SU-DHL-6 (cell line): ENCODE results near the gene SLC30A7.

Experiments
- H2AFZ ChIP-seq: fragments of 200-600 bp; sonication (generic); 2 replicates; pipeline ENCODE4 v1.6.1; 2014; ENCODE audit warnings: low read depth, mild to moderate bottlenecking, moderate library complexity, mixed read lengths, antibody characterized with exemption, low read length; ENCODE audit not compliant: severe bottlenecking
- H3F3A ChIP-seq: fragments of 200-600 bp; shearing (Covaris generic); 2 replicates; pipeline ENCODE4 v1.6.0; 2016; ENCODE audit warnings: antibody characterized with exemption, mild to moderate bottlenecking; ENCODE audit not compliant: insufficient read depth
- H3K27ac ChIP-seq: fragments of 200-600 bp; sonication (generic); 2 replicates; pipeline ENCODE4 v1.5.1; 2016; ENCODE audit warnings: low read depth, mild to moderate bottlenecking, low read length, moderate library complexity, mixed read lengths
- H3K27me3 ChIP-seq: fragments of 200-600 bp; sonication (generic), shearing (Covaris generic); 2 replicates; pipeline ENCODE4 v1.6.0; 2014; ENCODE audit warnings: mild to moderate bottlenecking, low read length
- H3K36me3 ChIP-seq: fragments of 200-600 bp; sonication (generic); 2 replicates; pipeline ENCODE4 v1.6.1; 2014; ENCODE audit warnings: mild to moderate bottlenecking, low read length, mixed read lengths
- H3K4me2 ChIP-seq: fragments of 300-600, 200-600 bp; shearing (Covaris generic), sonication (generic); 2 replicates; pipeline ENCODE4 v1.6.0; 2014; ENCODE audit warnings: low read length, low read depth, mild to moderate bottlenecking; ENCODE audit not compliant: poor library complexity, severe bottlenecking
- H3K4me3 ChIP-seq: fragments of 200-600 bp; sonication (generic); 2 replicates; pipeline ENCODE4 v1.5.1; 2014; ENCODE audit warnings: antibody characterized with exemption, low read length, mild to moderate bottlenecking, mixed read lengths; ENCODE audit not compliant: insufficient read depth, poor library complexity, severe bottlenecking
- H3K79me2 ChIP-seq: fragments of 200-600 bp; sonication (generic); 2 replicates; pipeline ENCODE4 v1.6.1; 2014; ENCODE audit warnings: mild to moderate bottlenecking, low read length, moderate library complexity; ENCODE audit not compliant: insufficient read depth
- H3K9ac ChIP-seq: fragments of 200-600 bp; sonication (generic); 2 replicates; pipeline ENCODE4 v1.7.0; 2014; ENCODE audit warnings: mild to moderate bottlenecking, low read length
- H3K9me2 ChIP-seq: fragments of 200-600 bp; sonication (generic); replicated peaks from 2 replicates; pipeline ENCODE4 v1.6.1; 2014; ENCODE audit warnings: low read length; ENCODE audit not compliant: insufficient read depth
- H3K9me3 ChIP-seq: fragments of 200-600 bp; sonication (generic); 2 replicates; pipeline ENCODE4 v1.6.1; 2014; ENCODE audit warnings: low read length, mixed read lengths; ENCODE audit not compliant: insufficient read depth
- H4K20me1 ChIP-seq: fragments of 200-600 bp; sonication (generic); 2 replicates; pipeline ENCODE4 v1.6.1; 2014; ENCODE audit warnings: low read depth, mild to moderate bottlenecking, antibody characterized with exemption, low read length, moderate library complexity, mixed read lengths
- EZH2phosphoT487 ChIP-seq: fragments of 200-600 bp; sonication (generic), shearing (Covaris generic); conservative IDR thresholded peaks from 2 replicates; pipeline ENCODE4 v1.6.1; 2018; ENCODE audit warnings: mild to moderate bottlenecking, antibody characterized with exemption, low read length, moderate library complexity, mixed read lengths
- TF ChIP-seq, protein P1 (sequence below): fragments of 200-600 bp; sonication (generic); IDR thresholded peaks from one replicate; pipeline ENCODE4 v1.5.1; 2017; ENCODE audit warnings: antibody characterized with exemption, mild to moderate bottlenecking, low read length, moderate library complexity; ENCODE audit not compliant: insufficient read depth, poor library complexity, severe bottlenecking

Gene SLC30A7

DNA sequence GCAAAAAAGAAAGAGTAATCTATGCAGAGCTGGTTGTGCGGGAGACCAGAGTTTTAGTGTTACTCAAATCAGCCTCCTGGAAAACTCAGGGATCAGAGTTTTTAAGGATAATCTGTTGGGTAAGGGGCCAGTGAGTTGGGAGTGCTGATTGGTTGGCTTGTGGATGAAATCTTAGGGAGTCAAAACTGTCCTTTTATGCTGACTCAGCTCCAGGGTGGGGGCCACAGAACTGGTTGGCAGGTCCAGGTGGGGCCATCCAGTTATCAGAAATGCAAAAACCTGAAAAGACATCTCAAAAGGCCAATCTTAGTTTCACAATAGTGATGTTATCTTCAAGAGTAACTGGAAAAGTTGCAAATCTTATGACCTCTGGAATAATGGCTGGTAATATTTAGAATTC lies 4.5 kb upstream of the SLC30A7 start:
- H3F3A ChIP-seq, result peaks cover 7% of the 10 kb centered on the region; the same call in 1 of the 2 replicates
- H3K9ac ChIP-seq, result no peak overlapping the region
- peaks cover 9% of the 10 kb centered on the region; the same call in 1 of the 2 replicates for H3K79me2 ChIP-seq
- H3K9me3 ChIP-seq, result peaks cover 12% of the 10 kb centered on the region; the same call in 1 of the 2 replicates
- peaks cover 9% of the 10 kb centered on the region; the same call in 1 of the 2 replicates for H3K36me3 ChIP-seq
- TF ChIP-seq, protein P1, sequence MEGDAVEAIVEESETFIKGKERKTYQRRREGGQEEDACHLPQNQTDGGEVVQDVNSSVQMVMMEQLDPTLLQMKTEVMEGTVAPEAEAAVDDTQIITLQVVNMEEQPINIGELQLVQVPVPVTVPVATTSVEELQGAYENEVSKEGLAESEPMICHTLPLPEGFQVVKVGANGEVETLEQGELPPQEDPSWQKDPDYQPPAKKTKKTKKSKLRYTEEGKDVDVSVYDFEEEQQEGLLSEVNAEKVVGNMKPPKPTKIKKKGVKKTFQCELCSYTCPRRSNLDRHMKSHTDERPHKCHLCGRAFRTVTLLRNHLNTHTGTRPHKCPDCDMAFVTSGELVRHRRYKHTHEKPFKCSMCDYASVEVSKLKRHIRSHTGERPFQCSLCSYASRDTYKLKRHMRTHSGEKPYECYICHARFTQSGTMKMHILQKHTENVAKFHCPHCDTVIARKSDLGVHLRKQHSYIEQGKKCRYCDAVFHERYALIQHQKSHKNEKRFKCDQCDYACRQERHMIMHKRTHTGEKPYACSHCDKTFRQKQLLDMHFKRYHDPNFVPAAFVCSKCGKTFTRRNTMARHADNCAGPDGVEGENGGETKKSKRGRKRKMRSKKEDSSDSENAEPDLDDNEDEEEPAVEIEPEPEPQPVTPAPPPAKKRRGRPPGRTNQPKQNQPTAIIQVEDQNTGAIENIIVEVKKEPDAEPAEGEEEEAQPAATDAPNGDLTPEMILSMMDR, result no peak
- no peak for TF ChIP-seq EZH2phosphoT487
- H3K27ac ChIP-seq, result no peak overlapping the region
- H3K4me3 ChIP-seq, result no peak overlapping the region
- no peak overlapping the region for H2AFZ ChIP-seq
- H4K20me1 ChIP-seq, result no peaks in the 10 kb centered on the region
- H3K27me3 ChIP-seq, result no peaks in the 10 kb centered on the region
- H3K9me2 ChIP-seq, result no peaks in the 10 kb centered on the region
- no peak overlapping the region for H3K4me2 ChIP-seq

GRCh38 chr1:100892554-100892953 lies 3.3 kb upstream of the SLC30A7 start:
- Histone ChIP-seq H3F3A (peaks cover 7% of the 10 kb centered on the region; the same call in 1 of the 2 replicates), H3K27me3 (no peaks in the 10 kb centered on the region), H4K20me1 (no peaks in the 10 kb centered on the region), H3K79me2 (peaks cover 21% of the 10 kb centered on the region), H3K9me2 (no peaks in the 10 kb centered on the region), H3K9ac (no peak overlapping the region), H2AFZ (no peak overlapping the region), H3K27ac (no peak overlapping the region), H3K36me3 (peaks cover 9% of the 10 kb centered on the region; the same call in 1 of the 2 replicates), H3K4me2 (no peak overlapping the region), H3K9me3 (peaks cover 12% of the 10 kb centered on the region; the same call in 1 of the 2 replicates), H3K4me3 (no peak overlapping the region)
- TF ChIP-seq EZH2phosphoT487, result no peak
- TF ChIP-seq, protein P1, result no peak

- Histone ChIP-seq H3F3A (peaks cover 7% of the 10 kb centered on the region; the same call in 1 of the 2 replicates), H3K9me2 (no peaks in the 10 kb centered on the region), H3K36me3 (peaks cover 5% of the 10 kb centered on the region), H3K79me2 (peaks cover 28% of the 10 kb centered on the region), H3K9me3 (peaks cover 12% of the 10 kb centered on the region; the same call in 1 of the 2 replicates), H4K20me1 (no peaks in the 10 kb centered on the region), H2AFZ (peak overlapping the region; percentile 99), H3K9ac (peak overlapping the region; percentile 87), H3K27ac (no peak overlapping the region), H3K4me3 (peak overlapping the region; percentile 71), H3K27me3 (no peaks in the 10 kb centered on the region), H3K4me2 (peak overlapping the region; percentile 99)
- no peak for TF ChIP-seq EZH2phosphoT487
- TF ChIP-seq, protein P1, result no peak
Measured at GRCh38 chr1:100893718-100894117, 2.2 kb upstream of the SLC30A7 start.
